Breast epithelium (tissue), 4 donors: ENCODE measurements around the gene AGAP1. TPM values are rescaled to one million over a fixed set of nuclear protein-coding genes. Genes with fewer than 3 reads are reported as not detected.

ENCODE experiments used
- DNase-seq, 2 donors: peaks; one replicate each; pipeline ENCODE4 v3.0.0-alpha.2; 2019; ENCODE audit warnings: low spot score in 2 of 2
- H3K27ac ChIP-seq, 2 donors: fragments of 200-600 bp; sonication (generic) in 1 of 2; one replicate each; pipeline ENCODE4 v1.5.1; 2016 to 2019; ENCODE audit warnings: mild to moderate bottlenecking in 1 of 2
- H3K27me3 ChIP-seq, 2 donors: fragments of 200-600 bp; sonication (generic) in 1 of 2; one replicate each; pipeline versions ENCODE4 v1.5.1 to v1.6.0; 2017 to 2019; ENCODE audit warnings: control low read depth in 1 of 2, mild to moderate bottlenecking in 1 of 2
- H3K36me3 ChIP-seq: fragments of 200-600 bp; one replicate; pipeline ENCODE4 v1.5.1; 2019
- H3K4me1 ChIP-seq, 2 donors: fragments of 200-600 bp; sonication (generic); one replicate each; pipeline ENCODE4 v1.5.1; 2016 to 2019; ENCODE audit warnings: control low read depth in 1 of 2
- H3K4me3 ChIP-seq, 3 donors: fragments of 200-600 bp; sonication (generic); 1 replicate in 2 of 3; 2 replicates in 1 of 3; pipeline ENCODE4 v1.5.1; 2016 to 2019; ENCODE audit warnings: mild to moderate bottlenecking in 3 of 3, moderate library complexity in 2 of 3
- H3K9me3 ChIP-seq, 2 donors: fragments of 200-600 bp; sonication (generic) in 1 of 2; one replicate each; pipeline ENCODE4 v1.5.1; 2016 to 2019; ENCODE audit warnings: control low read depth in 1 of 2
- CTCF ChIP-seq, 3 donors: fragments of 450-650 bp; IDR thresholded peaks; one replicate each; pipeline ENCODE4 v1.5.1; 2016 to 2017; ENCODE audit warnings: antibody characterized with exemption in 3 of 3, mild to moderate bottlenecking in 3 of 3, moderate library complexity in 3 of 3
- POLR2A ChIP-seq: fragments of 450-650 bp; IDR thresholded peaks from one replicate; pipeline ENCODE4 v1.6.1; 2016; ENCODE audit warnings: antibody characterized with exemption, mild to moderate bottlenecking, moderate library complexity
- POLR2AphosphoS5 ChIP-seq, 3 donors: sonication (generic); formaldehyde crosslinking; IDR thresholded peaks; one replicate each; pipeline ENCODE4 v1.6.1; 2017; ENCODE audit warnings: antibody characterized with exemption in 3 of 3
- intact Hi-C: fragments of 100-400 bp; cut with DNase I; formaldehyde crosslinking; loops from one replicate; pipeline ENCODE4 v1.15.1; 2023; ENCODE audit warnings: low total_unique reads
- total RNA-seq, 3 donors: library from RNA; depleted of rRNA; stranded (reverse); fragments of >200 nt; gene quantifications; one replicate each; pipeline ENCODE4 v1.1.0, GENCODE V29; 2016

AGAP1 gene
- total RNA-seq, 3 donors from 2014 or later = 19.7 to 27.1 (median 25.9) TPM

- no peak for DNase-seq
- H3K27me3 ChIP-seq = no peaks in the 10 kb centered on the region
- H3K4me1 ChIP-seq = no peaks in the 10 kb centered on the region
- H3K4me3 ChIP-seq = no peak overlapping the region
- TF ChIP-seq POLR2A (no peak), POLR2AphosphoS5 (IDR thresholded peaks at IDR 0.05) (no peak), CTCF (IDR thresholded peaks at IDR 0.05) (no peak)
- intact Hi-C loops = loop anchor here (2.0 kb wide), 1 partner anchor 49 kb away; no protein-coding TSS in a partner anchor
- no peaks in the 10 kb centered on the region for H3K9me3 ChIP-seq
- no peaks in the 10 kb centered on the region for H3K36me3 ChIP-seq
- no peak overlapping the region for H3K27ac ChIP-seq
These were observed 8.5 kb upstream of the AGAP1 start for GRCh38 chr2:235485362-235485761.

GRCh38 chr2:235486729-235487128, 7.1 kb upstream of the AGAP1 start:
- no peak overlapping the region for H3K4me3 ChIP-seq
- DNase-seq = no peak
- intact Hi-C loops = no loop called here
- peaks cover 0 to 5% of the 10 kb centered on the region in 2 donors for H3K9me3 ChIP-seq
- TF ChIP-seq CTCF (IDR thresholded peaks at IDR 0.05) = no peak
- TF ChIP-seq POLR2A = no peak
- no peak for TF ChIP-seq POLR2AphosphoS5 (IDR thresholded peaks at IDR 0.05)
- no peaks in the 10 kb centered on the region for H3K4me1 ChIP-seq
- no peak overlapping the region for H3K27ac ChIP-seq
- no peaks in the 10 kb centered on the region for H3K27me3 ChIP-seq
- no peaks in the 10 kb centered on the region for H3K36me3 ChIP-seq

- intact Hi-C loops = no loop called here
- no peak for TF ChIP-seq POLR2AphosphoS5 (IDR thresholded peaks at IDR 0.05)
- Histone ChIP-seq H3K4me3 (no peak overlapping the region), H3K27me3 (no peaks in the 10 kb centered on the region), H3K27ac (no peak overlapping the region), H3K9me3 (peaks cover 0 to 7% of the 10 kb centered on the region in 2 donors), H3K4me1 (no peaks in the 10 kb centered on the region), H3K36me3 (no peaks in the 10 kb centered on the region)
- DNase-seq = no peak
These were observed 3.9 kb upstream of the AGAP1 start for GRCh38 chr2:235489897-235490296.

- intact Hi-C loops = no loop called here
- peak overlapping the region; percentile 88 to 91 for H3K27ac ChIP-seq
These were observed 946 bp upstream of the AGAP1 start for GRCh38 chr2:235492850-235493344.

GRCh38 chr2:235493402-235493774, 455 bp upstream of the AGAP1 start:
- Histone ChIP-seq H3K9me3 (peaks cover 0 to 7% of the 10 kb centered on the region in 2 donors), H3K27ac (peak overlapping the region; percentile 88 to 91), H3K4me3 (peak overlapping the region; percentile 52 to 75 (median 74)), H3K27me3 (no peaks in the 10 kb centered on the region), H3K4me1 (peaks cover 0 to 6% of the 10 kb centered on the region in 2 donors), H3K36me3 (no peaks in the 10 kb centered on the region)
- DNase-seq = no peak
- peak in 2 of 3 donors; percentile 9 to 57 for TF ChIP-seq POLR2AphosphoS5 (IDR thresholded peaks at IDR 0.05)
- no peak for TF ChIP-seq POLR2A
- intact Hi-C loops = no loop called here

More at GRCh38 chr2:235492850-235493344, 946 bp upstream of the AGAP1 start:
- H3K9me3 ChIP-seq = peaks cover 0 to 7% of the 10 kb centered on the region in 2 donors
- no peaks in the 10 kb centered on the region for H3K27me3 ChIP-seq
- H3K36me3 ChIP-seq = no peaks in the 10 kb centered on the region
- no peak for DNase-seq
- peak overlapping the region; percentile 52 to 75 (median 74) for H3K4me3 ChIP-seq
- H3K4me1 ChIP-seq = peaks cover 0 to 6% of the 10 kb centered on the region in 2 donors
- TF ChIP-seq CTCF (IDR thresholded peaks at IDR 0.05) (no peak), POLR2AphosphoS5 (IDR thresholded peaks at IDR 0.05) (no peak), POLR2A (no peak)

GRCh38 chr2:235494716-235495372, 1.0 kb downstream of the AGAP1 start:
- TF ChIP-seq POLR2AphosphoS5 (IDR thresholded peaks at IDR 0.05) (no peak), CTCF (IDR thresholded peaks at IDR 0.05) (no peak), POLR2A (no peak)
- Histone ChIP-seq H3K9me3 (peaks cover 0 to 7% of the 10 kb centered on the region in 2 donors), H3K4me3 (peak overlapping the region; percentile 50 to 75 (median 74)), H3K4me1 (peaks cover 0 to 6% of the 10 kb centered on the region in 2 donors), H3K27ac (peak overlapping the region; percentile 50 to 64), H3K36me3 (no peaks in the 10 kb centered on the region), H3K27me3 (no peaks in the 10 kb centered on the region)
- intact Hi-C loops = no loop called here
- peak in 1 of 2 donors; percentile 29 for DNase-seq
